Activated CD8-positive, alpha-beta T cell treated with anti-CD3 and anti-CD28 coated beads for 36 hours (primary cell): ENCODE measurements around the gene NPTX1. TPM values are rescaled to one million over a fixed set of nuclear protein-coding genes. Genes with fewer than 3 reads are reported as not detected.

Source experiments
- ATAC-seq: fragments of 200-7000 bp; cut with Tn5 transposase; one replicate; pipeline ENCODE4 v1.10.0; 2021; ENCODE audit warnings: mild to moderate bottlenecking, moderate library complexity
- CTCF ChIA-PET: fragments of 350-600 bp; sonication (Branson Sonifier 250); formaldehyde crosslinking; loops from one replicate; lab custom pipeline; 2021; ENCODE audit warnings: antibody characterized with exemption; lab: Charles Lee
- POLR2A ChIA-PET: fragments of 350-600 bp; sonication (Branson Sonifier 250); formaldehyde crosslinking; loops from one replicate; lab custom pipeline; 2021; ENCODE audit warnings: antibody characterized with exemption; lab: Charles Lee
- DNase-seq: peaks from one replicate; pipeline ENCODE4 v3.0.0-alpha.2; 2020
- H3K27ac Mint-ChIP-seq: one replicate; pipeline ENCODE4 v1.8.0; 2021; ENCODE audit warnings: mild to moderate bottlenecking, mixed read lengths
- H3K27me3 Mint-ChIP-seq: one replicate; pipeline ENCODE4 v1.8.0; 2021; ENCODE audit warnings: mixed read lengths
- H3K36me3 Mint-ChIP-seq: one replicate; pipeline ENCODE4 v1.8.0; 2021; ENCODE audit warnings: low read depth, mixed read lengths
- H3K4me1 Mint-ChIP-seq: one replicate; pipeline ENCODE4 v1.8.0; 2021; ENCODE audit warnings: low read depth, mixed read lengths
- H3K4me3 Mint-ChIP-seq: one replicate; pipeline ENCODE4 v1.8.0; 2021; ENCODE audit warnings: mild to moderate bottlenecking, moderate library complexity, mixed read lengths
- H3K9me3 Mint-ChIP-seq: one replicate; pipeline ENCODE4 v1.8.0; 2021; ENCODE audit warnings: mixed read lengths
- intact Hi-C: fragments of 100-400 bp; cut with micrococcal nuclease; formaldehyde crosslinking; loops from one replicate; pipeline ENCODE4 v1.10.0; 2022
- total RNA-seq, 2 experiments: library from RNA; stranded (reverse); gene quantifications; one replicate each; pipeline ENCODE4 v1.2.3, GENCODE V29; 2021
- TF ChIP-seq, protein P1 (sequence below): fragments of 200-600 bp; IDR thresholded peaks from one replicate; pipeline ENCODE4 v1.8.0; 2022; ENCODE audit warnings: antibody characterized with exemption, mild to moderate bottlenecking

NPTX1 gene
- total RNA-seq, 2 experiments from 2014 or later: 3.4 to 5.1 TPM

- POLR2A ChIA-PET: no interaction called here
- H3K27me3 Mint-ChIP-seq: peaks cover 2% of the 10 kb centered on the region
- DNase-seq: no peak
- no peaks in the 10 kb centered on the region for H3K4me1 Mint-ChIP-seq
- no peak overlapping the region for H3K4me3 Mint-ChIP-seq
- no peaks in the 10 kb centered on the region for H3K9me3 Mint-ChIP-seq
- H3K27ac Mint-ChIP-seq: no peak overlapping the region
- intact Hi-C loops: no loop called here
- no peak for ATAC-seq
- H3K36me3 Mint-ChIP-seq: no peaks in the 10 kb centered on the region
- TF ChIP-seq, protein P1, sequence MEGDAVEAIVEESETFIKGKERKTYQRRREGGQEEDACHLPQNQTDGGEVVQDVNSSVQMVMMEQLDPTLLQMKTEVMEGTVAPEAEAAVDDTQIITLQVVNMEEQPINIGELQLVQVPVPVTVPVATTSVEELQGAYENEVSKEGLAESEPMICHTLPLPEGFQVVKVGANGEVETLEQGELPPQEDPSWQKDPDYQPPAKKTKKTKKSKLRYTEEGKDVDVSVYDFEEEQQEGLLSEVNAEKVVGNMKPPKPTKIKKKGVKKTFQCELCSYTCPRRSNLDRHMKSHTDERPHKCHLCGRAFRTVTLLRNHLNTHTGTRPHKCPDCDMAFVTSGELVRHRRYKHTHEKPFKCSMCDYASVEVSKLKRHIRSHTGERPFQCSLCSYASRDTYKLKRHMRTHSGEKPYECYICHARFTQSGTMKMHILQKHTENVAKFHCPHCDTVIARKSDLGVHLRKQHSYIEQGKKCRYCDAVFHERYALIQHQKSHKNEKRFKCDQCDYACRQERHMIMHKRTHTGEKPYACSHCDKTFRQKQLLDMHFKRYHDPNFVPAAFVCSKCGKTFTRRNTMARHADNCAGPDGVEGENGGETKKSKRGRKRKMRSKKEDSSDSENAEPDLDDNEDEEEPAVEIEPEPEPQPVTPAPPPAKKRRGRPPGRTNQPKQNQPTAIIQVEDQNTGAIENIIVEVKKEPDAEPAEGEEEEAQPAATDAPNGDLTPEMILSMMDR: no peak
- CTCF ChIA-PET: interaction anchor here (1.0 kb wide), 1 partner anchor 10 kb away, joined by 3 read pairs; no protein-coding TSS in a partner anchor
Measured at GRCh38 chr17:80519091-80519781, 42.8 kb upstream of the NPTX1 start.

DNA sequence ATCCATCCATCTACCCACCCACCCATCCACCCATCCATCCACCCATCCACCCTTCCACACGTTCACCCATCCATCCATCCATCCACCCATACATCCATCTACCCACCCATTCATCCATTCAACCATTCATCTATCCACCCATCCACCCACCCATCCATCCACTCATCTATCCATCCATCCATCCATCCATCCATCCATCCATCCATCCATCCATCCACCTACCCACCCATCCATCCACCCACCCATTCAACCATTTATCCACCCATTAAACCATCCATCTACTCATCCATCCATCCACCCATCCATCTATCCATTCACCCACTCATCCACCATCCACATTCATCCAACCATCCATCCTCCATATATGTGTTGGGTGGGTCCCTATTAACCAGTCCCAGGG lies 42.0 kb upstream of the NPTX1 start:
- Mint-ChIP-seq H3K36me3 (no peaks in the 10 kb centered on the region), H3K27ac (no peak overlapping the region), H3K4me1 (no peaks in the 10 kb centered on the region), H3K4me3 (no peak overlapping the region), H3K9me3 (no peaks in the 10 kb centered on the region), H3K27me3 (peaks cover 2% of the 10 kb centered on the region)
- ChIA-PET CTCF (no interaction called here), POLR2A (no interaction called here)
- DNase-seq: no peak
- ATAC-seq: no peak
- intact Hi-C loops: no loop called here
- TF ChIP-seq, protein P1: no peak

- H3K27ac Mint-ChIP-seq: no peak overlapping the region
- intact Hi-C loops: no loop called here
- ATAC-seq: no peak
- no peaks in the 10 kb centered on the region for H3K36me3 Mint-ChIP-seq
- H3K4me3 Mint-ChIP-seq: no peak overlapping the region
- CTCF ChIA-PET: no interaction called here
- H3K9me3 Mint-ChIP-seq: no peaks in the 10 kb centered on the region
- no peaks in the 10 kb centered on the region for H3K4me1 Mint-ChIP-seq
- POLR2A ChIA-PET: no interaction called here
- H3K27me3 Mint-ChIP-seq: peaks cover 4% of the 10 kb centered on the region
- TF ChIP-seq, protein P1: no peak
- no peak for DNase-seq
Measured at GRCh38 chr17:80517641-80518040, 41.2 kb upstream of the NPTX1 start.

- DNase-seq: no peak
- no peaks in the 10 kb centered on the region for H3K9me3 Mint-ChIP-seq
- H3K4me3 Mint-ChIP-seq: no peak overlapping the region
- ChIA-PET POLR2A (no interaction called here), CTCF (no interaction called here)
- H3K27ac Mint-ChIP-seq: no peak overlapping the region
- no peak for ATAC-seq
- TF ChIP-seq, protein P1: no peak
- peaks cover 2% of the 10 kb centered on the region for H3K27me3 Mint-ChIP-seq
- H3K4me1 Mint-ChIP-seq: no peaks in the 10 kb centered on the region
- no peaks in the 10 kb centered on the region for H3K36me3 Mint-ChIP-seq
- intact Hi-C loops: no loop called here
Measured at GRCh38 chr17:80516171-80516932, 39.9 kb upstream of the NPTX1 start.

DNA sequence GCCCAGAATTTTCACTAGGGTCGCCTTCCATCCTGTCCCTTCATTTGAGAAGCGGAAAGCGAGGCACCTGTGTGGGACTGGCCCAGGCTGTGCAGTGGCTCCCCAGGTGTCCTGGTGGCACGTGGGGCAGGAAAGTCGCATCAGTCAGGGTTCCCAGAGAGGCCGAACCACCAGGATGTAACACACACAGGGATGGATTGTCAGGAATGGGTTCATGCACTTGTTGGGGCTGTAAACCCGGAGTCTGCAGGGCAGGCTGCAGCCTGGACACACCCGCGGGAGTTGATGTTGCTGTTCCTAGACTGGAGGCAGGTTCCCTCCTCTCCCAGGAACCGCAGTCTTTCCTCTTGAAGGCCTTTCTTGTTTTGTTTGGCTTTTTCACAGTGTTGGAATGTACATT lies 37.5 kb upstream of the NPTX1 start:
- intact Hi-C loops: no loop called here
- Mint-ChIP-seq H3K36me3 (no peaks in the 10 kb centered on the region), H3K27me3 (peaks cover 2% of the 10 kb centered on the region), H3K27ac (no peak overlapping the region), H3K9me3 (no peaks in the 10 kb centered on the region), H3K4me3 (no peak overlapping the region), H3K4me1 (no peaks in the 10 kb centered on the region)
- ATAC-seq (no peak), DNase-seq (no peak)
- CTCF ChIA-PET: no interaction called here
- TF ChIP-seq, protein P1: no peak
- POLR2A ChIA-PET: no interaction called here
